IMR-90 (cell line): ENCODE data around the gene FOCAD. TPM values are rescaled to one million over a fixed set of nuclear protein-coding genes. Genes with fewer than 3 reads are reported as not detected.

ENCODE experiments used
- ATAC-seq: fragments of 200-7000 bp; cut with Tn5 transposase; 2 replicates; pipeline ENCODE4 v1.9.1; 2020; ENCODE audit warnings: low read depth, mild to moderate bottlenecking, moderate library complexity
- BruUV-seq: library from RNA; stranded (reverse); fragments of 400-500 nt; replicated peaks from 2 replicates; lab custom pipeline; 2021; lab: Mats Ljungman, UMichigan
- CTCF ChIA-PET: fragments of 300-600 bp; formaldehyde crosslinking; extraction: SDS; loops from one replicate; lab custom pipeline; 2021; ENCODE audit warnings: antibody characterized with exemption; lab: Yijun Ruan, JAX
- POLR2A ChIA-PET: fragments of 300-600 bp; sonication (Branson Sonifier 250); formaldehyde crosslinking; loops from one replicate; lab custom pipeline; 2022; ENCODE audit warnings: antibody characterized with exemption; ENCODE audit not compliant: unreplicated experiment; lab: Charles Lee
- DNase-seq: peaks from one replicate; pipeline ENCODE4 v3.0.0; 2013
- H2AFZ ChIP-seq: replicated peaks from 2 replicates; pipeline ENCODE3; 2013; ENCODE audit warnings: low read length, mild to moderate bottlenecking; ENCODE audit not compliant: poor library complexity
- H2AK5ac ChIP-seq: 2 replicates; pipeline ENCODE4 v1.6.1; 2013; ENCODE audit warnings: low read depth, low read length, inconsistent platforms
- H2AK9ac ChIP-seq: replicated peaks from 2 replicates; pipeline ENCODE3; 2013; ENCODE audit warnings: mild to moderate bottlenecking, low read depth, low read length, moderate library complexity; ENCODE audit not compliant: poor library complexity
- H2BK120ac ChIP-seq: 2 replicates; pipeline ENCODE4 v1.6.1; 2013; ENCODE audit warnings: low read depth, low read length, inconsistent platforms
- H2BK15ac ChIP-seq: 3 replicates; pipeline ENCODE4 v1.6.1; 2013; ENCODE audit warnings: low read depth, low read length, inconsistent platforms
- H2BK20ac ChIP-seq: 2 replicates; pipeline ENCODE4 v1.6.1; 2013; ENCODE audit warnings: low read depth, mild to moderate bottlenecking, inconsistent platforms, low read length, moderate library complexity
- H2BK5ac ChIP-seq: 2 replicates; pipeline ENCODE4 v1.6.1; 2013; ENCODE audit warnings: mild to moderate bottlenecking, low read depth, low read length, inconsistent platforms; ENCODE audit not compliant: poor library complexity, severe bottlenecking
- H3K14ac ChIP-seq: replicated peaks from 2 replicates; pipeline ENCODE4 v1.6.1; 2013; ENCODE audit warnings: low read depth, low read length, inconsistent platforms
- H3K18ac ChIP-seq: 2 replicates; pipeline ENCODE4 v1.6.1; 2013; ENCODE audit warnings: low read depth, low read length, control low read depth
- H3K23ac ChIP-seq: 2 replicates; pipeline ENCODE4 v1.6.1; 2013; ENCODE audit warnings: low read depth, low read length, inconsistent platforms
- H3K27ac ChIP-seq: 2 replicates; pipeline ENCODE4 v1.5.1; 2013; ENCODE audit warnings: mild to moderate bottlenecking, control low read depth, low read length; ENCODE audit not compliant: insufficient read depth
- H3K27me3 ChIP-seq: 2 replicates; pipeline ENCODE4 v1.6.1; 2013; ENCODE audit warnings: low read length; ENCODE audit not compliant: control insufficient read depth, insufficient read depth
- H3K36me3 ChIP-seq: 2 replicates; pipeline ENCODE4 v1.6.1; 2013; ENCODE audit warnings: low read length, mixed read lengths; ENCODE audit not compliant: control insufficient read depth, insufficient read depth
- H3K4ac ChIP-seq: 2 replicates; pipeline ENCODE4 v1.6.1; 2013; ENCODE audit warnings: low read depth, low read length, inconsistent platforms
- H3K4me1 ChIP-seq: 2 replicates; pipeline ENCODE4 v1.6.1; 2013; ENCODE audit warnings: low read length, mixed read lengths; ENCODE audit not compliant: control insufficient read depth, insufficient read depth
- H3K4me2 ChIP-seq: 2 replicates; pipeline ENCODE4 v1.6.1; 2013; ENCODE audit warnings: low read depth, mild to moderate bottlenecking, control low read depth, low read length, moderate library complexity
- H3K4me3 ChIP-seq: 2 replicates; pipeline ENCODE4 v1.5.1; 2013; ENCODE audit warnings: low read depth, mild to moderate bottlenecking, control low read depth, low read length, moderate library complexity; ENCODE audit not compliant: insufficient read depth
- H3K56ac ChIP-seq: 2 replicates; pipeline ENCODE4 v1.6.1; 2013; ENCODE audit warnings: low read length, inconsistent platforms; ENCODE audit not compliant: insufficient read depth; ENCODE audit errors: extremely low read depth
- H3K79me1 ChIP-seq, 2 experiments: 2 replicates each; pipeline ENCODE4 v1.6.1; 2013; ENCODE audit warnings: low read length in 2 of 2, inconsistent platforms in 1 of 2, low read depth in 1 of 2
- H3K9ac ChIP-seq: 2 replicates; pipeline ENCODE4 v1.6.1; 2013; ENCODE audit warnings: low read depth, low read length, control low read depth
- H3K9me1 ChIP-seq: 2 replicates; pipeline ENCODE4 v1.6.1; 2013; ENCODE audit warnings: low read length, inconsistent platforms; ENCODE audit not compliant: insufficient read depth
- H3K9me3 ChIP-seq: 2 replicates; pipeline ENCODE4 v1.6.1; 2013; ENCODE audit warnings: low read length; ENCODE audit not compliant: control insufficient read depth, insufficient read depth
- H4K20me1 ChIP-seq: 2 replicates; pipeline ENCODE4 v1.6.1; 2013; ENCODE audit warnings: low read length, inconsistent platforms; ENCODE audit not compliant: insufficient read depth
- H4K5ac ChIP-seq: 2 replicates; pipeline ENCODE4 v1.6.1; 2013; ENCODE audit warnings: mild to moderate bottlenecking, low read depth, low read length, control low read depth
- H4K8ac ChIP-seq, 2 experiments: 2 replicates each; pipeline ENCODE4 v1.6.1; 2013; ENCODE audit warnings: low read depth in 2 of 2, low read length in 2 of 2, control low read depth in 1 of 2, inconsistent platforms in 1 of 2
- H4K91ac ChIP-seq: 2 replicates; pipeline ENCODE4 v1.6.1; 2013; ENCODE audit warnings: low read depth, low read length, inconsistent platforms; ENCODE audit not compliant: insufficient read depth
- BHLHE40 ChIP-seq: fragments of 150-350 bp; IDR thresholded peaks from 2 replicates; pipeline ENCODE4 v1.6.1; 2016; ENCODE audit warnings: mild to moderate bottlenecking, low read depth, low read length
- CEBPB ChIP-seq: IDR thresholded peaks from 2 replicates; pipeline ENCODE4 v1.6.1; 2012; ENCODE audit warnings: low read depth, low read length, improper control_type of control experiment
- CHD1 ChIP-seq: IDR thresholded peaks from 2 replicates; pipeline ENCODE4 v1.6.1; 2012; ENCODE audit warnings: low read depth, low read length, improper control_type of control experiment
- FOS ChIP-seq: fragments of 150-350 bp; IDR thresholded peaks from 2 replicates; pipeline ENCODE4 v1.6.1; 2016; ENCODE audit warnings: low read depth, low read length
- MAFK ChIP-seq: IDR thresholded peaks from 2 replicates; pipeline ENCODE4 v1.6.1; 2012; ENCODE audit warnings: low read depth, low read length, improper control_type of control experiment
- MAZ ChIP-seq: IDR thresholded peaks from 2 replicates; pipeline ENCODE4 v1.6.1; 2012; ENCODE audit warnings: low read depth, mild to moderate bottlenecking, low read length, improper control_type of control experiment, moderate library complexity, borderline replicate concordance
- MXI1 ChIP-seq: IDR thresholded peaks from 2 replicates; pipeline ENCODE4 v1.6.1; 2012; ENCODE audit warnings: low read depth, mild to moderate bottlenecking, low read length, moderate library complexity, borderline replicate concordance
- NFE2L2 ChIP-seq: fragments of 150-350 bp; IDR thresholded peaks from 2 replicates; pipeline ENCODE4 v1.6.1; 2016; ENCODE audit warnings: low read depth, mild to moderate bottlenecking, low read length
- POLR2A ChIP-seq: IDR thresholded peaks from 2 replicates; pipeline ENCODE4 v1.6.1; 2012; ENCODE audit warnings: mild to moderate bottlenecking, low read depth, low read length
- RAD21 ChIP-seq: IDR thresholded peaks from 2 replicates; pipeline ENCODE4 v1.6.1; 2012; ENCODE audit warnings: low read length, improper control_type of control experiment
- RCOR1 ChIP-seq: IDR thresholded peaks from 2 replicates; pipeline ENCODE4 v1.6.1; 2012; ENCODE audit warnings: mild to moderate bottlenecking, low read length, improper control_type of control experiment; ENCODE audit not compliant: insufficient replicate concordance
- RFX5 ChIP-seq: IDR thresholded peaks from 2 replicates; pipeline ENCODE4 v1.8.0; 2012; ENCODE audit warnings: low read depth, mild to moderate bottlenecking, low read length, moderate library complexity
- SMC3 ChIP-seq: fragments of 150-350 bp; IDR thresholded peaks from 2 replicates; pipeline ENCODE4 v1.6.1; 2016; ENCODE audit warnings: low read depth, mild to moderate bottlenecking, antibody characterized with exemption, low read length, moderate library complexity
- WGBS, 2 experiments: methylation state at CpG; one replicate each; pipeline versions ENCODE4 v1.1.5 to v1.1.7; 2013; ENCODE audit warnings: missing lambda C conversion rate in 2 of 2; ENCODE audit not compliant: insufficient read length in 1 of 2; ENCODE audit errors: extremely low coverage in 2 of 2; 5-methylcytosine and 5-hydroxymethylcytosine counted together
- dilution Hi-C: fragments of 300-500 bp; cut with HindIII; formaldehyde crosslinking; loops from one replicate; pipeline ENCODE4 v1.14.3; 2018; ENCODE audit warnings: low sequenced_read_pairs; ENCODE audit not compliant: unreplicated experiment
- in situ Hi-C: fragments of 300-500 bp; cut with MboI; formaldehyde crosslinking; loops from 3 replicates; pipeline ENCODE4 v1.14.3; 2019; ENCODE audit warnings: low sequenced_read_pairs, inconsistent platforms, mixed read lengths
- intact Hi-C: fragments of 100-400 bp; cut with micrococcal nuclease; formaldehyde crosslinking; loops from 2 replicates; pipeline ENCODE4 v1.10.0; 2022
- polyA plus RNA-seq, 3 experiments: library from polyadenylated mRNA; depleted of rRNA; stranded (reverse); fragments of >200 nt; gene quantifications; 2 replicates each; pipeline ENCODE4 v1.2.3, GENCODE V29; 2012; ENCODE audit warnings: low replicate concordance in 1 of 3
- total RNA-seq: library from RNA; depleted of rRNA; stranded (reverse); fragments of >200 nt; gene quantifications from 2 replicates; pipeline ENCODE4 v1.2.3, GENCODE V29; 2012
- TF ChIP-seq, protein P1 (sequence below): fragments of 150-350 bp; IDR thresholded peaks from 2 replicates; pipeline ENCODE4 v1.6.1; 2016; ENCODE audit warnings: low read depth, mild to moderate bottlenecking, low read length, moderate library complexity, borderline replicate concordance
- TF ChIP-seq, protein P2 (sequence below): fragments of 150-350 bp; IDR thresholded peaks from 2 replicates; pipeline ENCODE4 v1.6.1; 2017; ENCODE audit warnings: mild to moderate bottlenecking, antibody characterized with exemption, low read length, low read depth

Gene FOCAD
- total and polyA plus RNA-seq, 2 of the 4 experiments (the other 2 are of a cell fraction): 28.8 to 91.2 TPM

DNA sequence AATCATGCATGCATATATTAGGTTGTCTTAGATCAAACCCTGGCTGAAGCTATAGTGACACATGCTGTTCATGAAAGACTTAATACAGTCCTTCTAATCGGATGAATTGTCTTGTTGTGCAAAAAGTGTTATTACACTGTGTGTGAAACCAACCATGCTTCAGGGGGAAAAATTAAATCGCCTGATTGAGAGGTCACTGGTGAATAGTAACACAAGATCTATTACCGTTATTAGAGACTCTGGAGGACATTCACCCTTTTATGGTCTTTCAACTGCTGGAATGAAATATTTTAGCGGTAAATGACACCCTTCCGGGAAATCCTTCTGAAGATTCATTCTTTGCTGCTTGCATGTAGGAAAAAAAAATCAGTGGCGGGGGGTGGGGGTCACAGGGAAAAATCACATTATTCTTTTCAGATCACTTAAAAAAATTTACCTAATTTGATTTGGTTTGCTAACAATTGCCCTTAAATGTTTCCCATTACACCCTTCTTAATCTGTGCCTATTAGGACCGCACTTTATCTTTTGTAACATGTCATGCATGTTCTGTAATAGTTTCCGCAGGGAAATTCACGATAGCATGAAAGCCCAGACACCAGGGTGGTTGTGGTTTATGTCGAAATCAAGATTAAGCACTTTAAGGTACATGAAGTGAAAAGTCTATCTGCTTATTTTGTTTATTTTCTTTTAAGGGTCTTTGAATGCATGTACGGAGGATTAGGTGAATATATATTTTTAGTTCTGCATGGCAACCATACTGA is 120.6 kb downstream of the FOCAD start:
- peaks cover 0 to 7% of the 10 kb centered on the region in 2 experiments; a peak in 1 of 4 replicates for H3K79me1 ChIP-seq
- no peak overlapping the region for H3K27ac ChIP-seq
- H3K27me3 ChIP-seq: no peaks in the 10 kb centered on the region
- ATAC-seq: no peak
- 40% methylated on average over 1 of the region's 11 CpGs; no CpG with 5 or more reads in 1 of the 2 experiments for WGBS, 2 experiments
- H3K36me3 ChIP-seq: no peaks in the 10 kb centered on the region
- no peak overlapping the region for H2AK5ac ChIP-seq
- no peaks in the 10 kb centered on the region for H3K9me3 ChIP-seq
- H2AFZ ChIP-seq: no peak overlapping the region
- H3K9me1 ChIP-seq: no peaks in the 10 kb centered on the region
- no peaks in the 10 kb centered on the region for H4K20me1 ChIP-seq
- no peak overlapping the region for H2BK5ac ChIP-seq
- no peak overlapping the region for H4K8ac ChIP-seq
- no peak overlapping the region for H3K18ac ChIP-seq
- H2BK20ac ChIP-seq: no peak overlapping the region
- H3K56ac ChIP-seq: no peak overlapping the region
- no peak overlapping the region for H4K91ac ChIP-seq
- no TSS peak for BruUV-seq
- CTCF ChIA-PET: interaction anchor here (0.8 to 1.0 kb wide), 2 partner anchors 11 to 127 kb away, joined by 3 read pairs; no protein-coding TSS in a partner anchor
- no peak overlapping the region for H3K14ac ChIP-seq
- H3K23ac ChIP-seq: no peak overlapping the region
- H3K4me1 ChIP-seq: no peaks in the 10 kb centered on the region
- H3K4ac ChIP-seq: no peak overlapping the region
- H2BK120ac ChIP-seq: no peak overlapping the region
- H2BK15ac ChIP-seq: no peak overlapping the region
- no peak for DNase-seq
- in situ Hi-C loops (no loop called here), intact Hi-C loops (no loop called here), dilution Hi-C loops (no loop called here)
- POLR2A ChIA-PET: no interaction called here
- no peak overlapping the region for H3K4me2 ChIP-seq
- no peak overlapping the region for H3K9ac ChIP-seq
- H4K5ac ChIP-seq: no peak overlapping the region
- no peak overlapping the region for H3K4me3 ChIP-seq
- no peak overlapping the region for H2AK9ac ChIP-seq
- TF ChIP-seq POLR2A (no peak), NFE2L2 (no peak), BHLHE40 (no peak), CHD1 (no peak), SMC3 (no peak), CEBPB (no peak), MXI1 (no peak), RFX5 (no peak), FOS (no peak), MAZ (no peak), MAFK (no peak), RAD21 (no peak), RCOR1 (no peak)
- TF ChIP-seq, protein P1, sequence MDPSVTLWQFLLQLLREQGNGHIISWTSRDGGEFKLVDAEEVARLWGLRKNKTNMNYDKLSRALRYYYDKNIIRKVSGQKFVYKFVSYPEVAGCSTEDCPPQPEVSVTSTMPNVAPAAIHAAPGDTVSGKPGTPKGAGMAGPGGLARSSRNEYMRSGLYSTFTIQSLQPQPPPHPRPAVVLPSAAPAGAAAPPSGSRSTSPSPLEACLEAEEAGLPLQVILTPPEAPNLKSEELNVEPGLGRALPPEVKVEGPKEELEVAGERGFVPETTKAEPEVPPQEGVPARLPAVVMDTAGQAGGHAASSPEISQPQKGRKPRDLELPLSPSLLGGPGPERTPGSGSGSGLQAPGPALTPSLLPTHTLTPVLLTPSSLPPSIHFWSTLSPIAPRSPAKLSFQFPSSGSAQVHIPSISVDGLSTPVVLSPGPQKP: no peak
- TF ChIP-seq, protein P2, sequence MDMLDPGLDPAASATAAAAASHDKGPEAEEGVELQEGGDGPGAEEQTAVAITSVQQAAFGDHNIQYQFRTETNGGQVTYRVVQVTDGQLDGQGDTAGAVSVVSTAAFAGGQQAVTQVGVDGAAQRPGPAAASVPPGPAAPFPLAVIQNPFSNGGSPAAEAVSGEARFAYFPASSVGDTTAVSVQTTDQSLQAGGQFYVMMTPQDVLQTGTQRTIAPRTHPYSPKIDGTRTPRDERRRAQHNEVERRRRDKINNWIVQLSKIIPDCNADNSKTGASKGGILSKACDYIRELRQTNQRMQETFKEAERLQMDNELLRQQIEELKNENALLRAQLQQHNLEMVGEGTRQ: no peak
